BJ (cell line): ENCODE results near the gene ARSD. TPM values are rescaled to one million over a fixed set of nuclear protein-coding genes. Genes with fewer than 3 reads are reported as not detected.
A peak's percentile ranks its signal among the peaks of the same experiment; 100 is the strongest.
"Not testable (repeated sequence)": the region's sequence is repeated elsewhere in the genome, so short reads cannot be mapped to it uniquely, and the experiment has no call there.

ENCODE experiments used
- CTCF ChIA-PET: fragments of 350-600 bp; formaldehyde crosslinking; extraction: SDS; loops from one replicate; lab custom pipeline; 2021; ENCODE audit warnings: antibody characterized with exemption, inconsistent platforms; lab: Yijun Ruan, JAX
- POLR2A ChIA-PET: fragments of 300-600 bp; sonication (Branson Sonifier 250); formaldehyde crosslinking; extraction: SDS; loops from one replicate; lab custom pipeline; 2021; ENCODE audit warnings: antibody characterized with exemption; lab: Charles Lee
- DNase-seq: peaks from one replicate; pipeline ENCODE4 v3.0.0-alpha.2; 2011; ENCODE audit warnings: low read depth
- H3K27me3 ChIP-seq: 2 replicates; pipeline ENCODE4 v1.6.0; 2011; ENCODE audit warnings: low read length; ENCODE audit not compliant: control insufficient read depth, insufficient read depth
- H3K36me3 ChIP-seq: 2 replicates; pipeline ENCODE4 v1.5.1; 2011; ENCODE audit warnings: low read length; ENCODE audit not compliant: control insufficient read depth, insufficient read depth
- H3K4me3 ChIP-seq: 2 replicates; pipeline ENCODE4 v1.5.1; 2011; ENCODE audit warnings: low read depth, mild to moderate bottlenecking, control low read depth, low read length
- CTCF ChIP-seq: IDR thresholded peaks from 2 replicates; pipeline ENCODE4 v1.5.1; 2011; ENCODE audit warnings: low read depth, mild to moderate bottlenecking, control low read depth, inconsistent platforms, low read length, moderate library complexity; ENCODE audit not compliant: insufficient read depth
- polyA plus RNA-seq: library from polyadenylated mRNA; depleted of rRNA; stranded (reverse); fragments of >200 nt; gene quantifications from 2 replicates; pipeline ENCODE4 v1.2.3, GENCODE V29; 2011

Gene ARSD
- polyA plus RNA-seq, 1 experiment, result 12.6 TPM

- Histone ChIP-seq H3K27me3 (no peaks in the 10 kb centered on the region), H3K36me3 (no peaks in the 10 kb centered on the region), H3K4me3 (no peak overlapping the region)
- ChIA-PET CTCF (no interaction called here), POLR2A (no interaction called here)
- DNase-seq, result no peak
- no peak for TF ChIP-seq CTCF
Measured at GRCh38 chrX:2897311-2897689, 31.8 kb downstream of the ARSD start.

- H3K27me3 ChIP-seq, result no peaks in the 10 kb centered on the region
- TF ChIP-seq CTCF, result no peak
- DNase-seq, result peak; percentile 39
- no peak overlapping the region for H3K4me3 ChIP-seq
- ChIA-PET CTCF (no interaction called here), POLR2A (no interaction called here)
- H3K36me3 ChIP-seq, result no peaks in the 10 kb centered on the region
Measured at GRCh38 chrX:2894885-2895292, 34.2 kb downstream of the ARSD start.

- CTCF ChIA-PET, result no interaction called here
- POLR2A ChIA-PET, result no interaction called here
- no peak for DNase-seq
- Histone ChIP-seq H3K36me3 (no peaks in the 10 kb centered on the region), H3K4me3 (no peak overlapping the region), H3K27me3 (no peaks in the 10 kb centered on the region)
- no peak for TF ChIP-seq CTCF
Measured at GRCh38 chrX:2892816-2893215, 36.3 kb downstream of the ARSD start.

- H3K36me3 ChIP-seq, CTCF ChIA-PET, POLR2A ChIA-PET, H3K27me3 ChIP-seq, DNase-seq, H3K4me3 ChIP-seq: not testable (repeated sequence)
Measured at GRCh38 chrX:2890536-2891460, 38.3 kb downstream of the ARSD start.

GRCh38 chrX:2889706-2890490 is 39.2 kb downstream of the ARSD start:
- TF ChIP-seq CTCF, result peak; percentile 32; the same call in 1 of the 2 replicates

More at GRCh38 chrX:2889706-2890490, 39.2 kb downstream of the ARSD start:
- DNase-seq, H3K36me3 ChIP-seq, CTCF ChIA-PET, H3K27me3 ChIP-seq, POLR2A ChIA-PET: not testable (repeated sequence)
- peak overlapping the region; percentile 27 for H3K4me3 ChIP-seq
